Measurements from ENCODE around the gene CNTROB.

GRCh38 chr17:7961421-7961820 is 29.4 kb downstream of the CNTROB start:
- no peak for TF ChIP-seq TAF1 (IDR thresholded peaks at IDR 0.05; ENCODE audit: borderline replicate concordance, insufficient read depth, low read length)
- TF ChIP-seq POLR2AphosphoS5 (IDR thresholded peaks at IDR 0.05; ENCODE audit: low read depth, low read length): no peak
- no peak for TF ChIP-seq SIN3A (IDR thresholded peaks at IDR 0.05; ENCODE audit: borderline replicate concordance, insufficient read depth, low read length)
- TF ChIP-seq REST (IDR thresholded peaks at IDR 0.05; ENCODE audit: insufficient read depth in 1 of 2, low read depth in 2 of 2, low read length in 2 of 2): no peak
- TF ChIP-seq FOXP2 (optimal IDR thresholded peaks at IDR 0.05; ENCODE audit: borderline replicate concordance, extremely low read depth, extremely low read length, insufficient read depth): no peak

Data from PFSK-1 (cell line).